Tibial nerve (tissue), 4 donors: Measurements from ENCODE around the gene SEC61A1. TPM values are rescaled to one million over a fixed set of nuclear protein-coding genes. Genes with fewer than 3 reads are reported as not detected.

ENCODE experiments used
- DNase-seq, 2 donors: peaks; one replicate each; pipeline ENCODE4 v3.0.0-alpha.2; 2019; ENCODE audit warnings: low spot score in 2 of 2
- H3K27ac ChIP-seq, 4 donors: fragments of 200-600 bp; sonication (generic) in 3 of 4; one replicate each; pipeline ENCODE4 v1.5.1; 2017 to 2019; ENCODE audit warnings: mild to moderate bottlenecking in 1 of 4
- H3K27me3 ChIP-seq, 2 donors: fragments of 200-600 bp; sonication (generic) in 1 of 2; one replicate each; pipeline versions ENCODE4 v1.5.1 to v1.6.0; 2017 to 2019
- H3K36me3 ChIP-seq, 3 donors: fragments of 200-600 bp; sonication (generic); one replicate each; pipeline ENCODE4 v1.5.1; 2018 to 2019
- H3K4me1 ChIP-seq, 4 donors: fragments of 200-600 bp; sonication (generic) in 3 of 4; one replicate each; pipeline ENCODE4 v1.5.1; 2017 to 2019
- H3K4me3 ChIP-seq, 4 donors: fragments of 200-600 bp; sonication (generic) in 3 of 4; one replicate each; pipeline ENCODE4 v1.5.1; 2017 to 2019; ENCODE audit warnings: mild to moderate bottlenecking in 1 of 4, moderate library complexity in 1 of 4
- H3K9me3 ChIP-seq, 4 donors: fragments of 200-600 bp; sonication (generic) in 3 of 4; one replicate each; pipeline ENCODE4 v1.5.1; 2017 to 2019
- EP300 ChIP-seq, 2 donors: sonication (generic); formaldehyde crosslinking; IDR thresholded peaks; one replicate each; pipeline ENCODE4 v1.6.1; 2017; ENCODE audit warnings: antibody characterized with exemption in 2 of 2, mild to moderate bottlenecking in 1 of 2
- POLR2A ChIP-seq, 2 donors: fragments of 450-650 bp; IDR thresholded peaks; one replicate each; pipeline ENCODE4 v1.6.1; 2017; ENCODE audit warnings: antibody characterized with exemption in 2 of 2, mild to moderate bottlenecking in 2 of 2, moderate library complexity in 2 of 2
- WGBS, 2 donors: methylation state at CpG; one replicate each; pipeline ENCODE4 v1.1.5; 2018; 5-methylcytosine and 5-hydroxymethylcytosine counted together
- total RNA-seq, 4 donors: library from RNA; depleted of rRNA; stranded (reverse); fragments of >200 nt; gene quantifications; one replicate each; pipeline ENCODE4 v1.1.0, GENCODE V29; 2016
- TF ChIP-seq, protein P1 (sequence below), 5 experiments: fragments of 200-600 bp in 3 of 5; fragments of 450-650 bp in 2 of 5; sonication (generic) in 3 of 5; IDR thresholded peaks; one replicate each; pipeline ENCODE4 v1.5.1; 2016 to 2019; ENCODE audit warnings: antibody characterized with exemption in 5 of 5, mild to moderate bottlenecking in 3 of 5, moderate library complexity in 2 of 5

Gene SEC61A1
- total RNA-seq, 4 donors from 2014 or later: 93.3 to 155 (median 108) TPM

DNA sequence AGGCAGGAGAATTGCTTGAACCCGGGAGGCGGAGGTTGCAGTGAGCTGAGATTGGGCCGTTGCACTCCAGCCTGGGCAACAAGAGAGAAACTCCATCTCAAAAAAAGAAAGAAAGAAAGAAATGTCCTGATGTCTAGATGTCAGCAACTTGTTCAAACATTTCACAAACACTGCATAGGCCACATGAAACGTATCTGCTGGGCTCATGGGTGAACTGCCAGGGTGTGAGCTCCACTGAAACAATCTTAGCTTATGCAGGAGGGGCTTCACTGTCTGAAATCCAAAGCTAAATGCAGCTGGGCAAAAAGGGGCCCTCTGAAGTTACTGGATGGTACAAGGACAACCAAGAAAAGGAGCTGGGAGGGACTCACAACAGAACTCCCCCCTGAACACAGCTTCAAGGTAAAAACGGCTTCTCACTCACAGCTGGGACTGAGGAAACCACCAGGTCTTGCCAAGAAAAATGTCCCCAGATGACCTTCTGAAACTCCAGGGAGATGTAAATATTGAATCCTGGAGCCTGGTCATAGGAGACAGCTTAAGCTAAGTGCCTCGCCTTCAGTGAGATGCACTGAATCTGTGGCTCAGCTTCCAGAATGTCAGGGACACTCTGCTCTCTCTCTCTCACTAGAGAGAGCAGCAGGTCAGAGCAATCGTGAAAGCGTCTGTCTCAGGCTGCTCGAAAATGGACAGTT lies 31.9 kb downstream of the SEC61A1 start:
- TF ChIP-seq POLR2A (IDR thresholded peaks at IDR 0.05) (no peak), EP300 (IDR thresholded peaks at IDR 0.05) (no peak)
- TF ChIP-seq, protein P1, sequence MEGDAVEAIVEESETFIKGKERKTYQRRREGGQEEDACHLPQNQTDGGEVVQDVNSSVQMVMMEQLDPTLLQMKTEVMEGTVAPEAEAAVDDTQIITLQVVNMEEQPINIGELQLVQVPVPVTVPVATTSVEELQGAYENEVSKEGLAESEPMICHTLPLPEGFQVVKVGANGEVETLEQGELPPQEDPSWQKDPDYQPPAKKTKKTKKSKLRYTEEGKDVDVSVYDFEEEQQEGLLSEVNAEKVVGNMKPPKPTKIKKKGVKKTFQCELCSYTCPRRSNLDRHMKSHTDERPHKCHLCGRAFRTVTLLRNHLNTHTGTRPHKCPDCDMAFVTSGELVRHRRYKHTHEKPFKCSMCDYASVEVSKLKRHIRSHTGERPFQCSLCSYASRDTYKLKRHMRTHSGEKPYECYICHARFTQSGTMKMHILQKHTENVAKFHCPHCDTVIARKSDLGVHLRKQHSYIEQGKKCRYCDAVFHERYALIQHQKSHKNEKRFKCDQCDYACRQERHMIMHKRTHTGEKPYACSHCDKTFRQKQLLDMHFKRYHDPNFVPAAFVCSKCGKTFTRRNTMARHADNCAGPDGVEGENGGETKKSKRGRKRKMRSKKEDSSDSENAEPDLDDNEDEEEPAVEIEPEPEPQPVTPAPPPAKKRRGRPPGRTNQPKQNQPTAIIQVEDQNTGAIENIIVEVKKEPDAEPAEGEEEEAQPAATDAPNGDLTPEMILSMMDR (IDR thresholded peaks at IDR 0.05): no peak
- no peak for DNase-seq
- Histone ChIP-seq H3K27ac (no peak overlapping the region), H3K9me3 (no peaks in the 10 kb centered on the region), H3K4me1 (peaks cover 0 to 15% (median 0%) of the 10 kb centered on the region in 4 donors), H3K36me3 (peaks cover 0 to 85% (median 0%) of the 10 kb centered on the region in 3 donors), H3K4me3 (no peak overlapping the region), H3K27me3 (no peaks in the 10 kb centered on the region)
- WGBS, 2 donors: 68 to 71% methylated on average over 9 of the region's 9 CpGs

DNA sequence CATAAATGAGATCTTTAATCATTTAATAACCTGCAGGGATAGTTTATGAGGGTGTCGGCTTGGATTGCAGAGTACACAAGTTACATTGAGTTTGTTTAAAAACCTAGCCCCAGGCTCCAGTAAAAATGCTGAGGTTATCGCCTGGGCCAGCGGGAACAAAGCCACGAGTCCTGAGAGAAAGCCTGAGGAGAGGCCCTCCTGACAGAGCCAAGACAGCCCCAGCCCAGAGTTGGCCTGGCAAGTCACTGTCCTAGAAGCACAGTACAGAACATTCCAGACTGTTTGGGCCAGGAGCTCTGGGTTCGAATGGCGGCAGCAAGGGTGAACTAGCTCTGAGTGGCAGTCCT lies 32.4 kb downstream of the SEC61A1 start:
- no peak for DNase-seq
- Histone ChIP-seq H3K27me3 (no peaks in the 10 kb centered on the region), H3K9me3 (no peaks in the 10 kb centered on the region), H3K36me3 (peaks cover 0 to 80% (median 0%) of the 10 kb centered on the region in 3 donors), H3K4me3 (no peak overlapping the region), H3K4me1 (peaks cover 0 to 15% (median 0%) of the 10 kb centered on the region in 4 donors), H3K27ac (no peak overlapping the region)
- TF ChIP-seq POLR2A (IDR thresholded peaks at IDR 0.05) (no peak), EP300 (IDR thresholded peaks at IDR 0.05) (no peak)
- TF ChIP-seq, protein P1 (IDR thresholded peaks at IDR 0.05): no peak
- 69 to 81% methylated on average over 6 of the region's 6 CpGs for WGBS, 2 donors

DNA sequence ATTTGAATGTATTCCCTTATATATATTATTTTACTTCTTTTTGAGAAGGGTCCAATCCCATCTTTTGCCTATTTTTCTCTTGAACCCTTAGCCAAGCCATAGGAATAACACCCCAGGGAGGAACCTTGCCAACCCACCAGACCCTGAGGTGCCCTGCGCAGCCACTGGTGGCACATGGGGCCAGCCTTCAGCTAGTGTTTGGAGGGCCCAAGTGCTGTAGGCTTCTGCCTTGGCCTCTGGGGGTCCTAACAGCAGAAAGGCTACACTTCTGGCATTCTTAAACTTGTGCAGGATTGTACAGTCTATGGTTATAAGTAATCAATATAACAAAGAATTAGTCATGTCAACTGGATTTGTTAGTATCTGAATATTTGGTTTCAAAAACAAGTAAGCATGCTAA lies 36.9 kb downstream of the SEC61A1 start:
- 100% methylated on average over 1 of the region's 1 CpG for WGBS, 2 donors
- Histone ChIP-seq H3K27me3 (no peaks in the 10 kb centered on the region), H3K4me3 (no peak overlapping the region), H3K4me1 (peaks cover 0 to 11% (median 0%) of the 10 kb centered on the region in 4 donors), H3K36me3 (peaks cover 0 to 46% (median 0%) of the 10 kb centered on the region in 3 donors), H3K27ac (no peak overlapping the region), H3K9me3 (no peaks in the 10 kb centered on the region)
- DNase-seq: no peak
- no peak for TF ChIP-seq POLR2A (IDR thresholded peaks at IDR 0.05)

DNA sequence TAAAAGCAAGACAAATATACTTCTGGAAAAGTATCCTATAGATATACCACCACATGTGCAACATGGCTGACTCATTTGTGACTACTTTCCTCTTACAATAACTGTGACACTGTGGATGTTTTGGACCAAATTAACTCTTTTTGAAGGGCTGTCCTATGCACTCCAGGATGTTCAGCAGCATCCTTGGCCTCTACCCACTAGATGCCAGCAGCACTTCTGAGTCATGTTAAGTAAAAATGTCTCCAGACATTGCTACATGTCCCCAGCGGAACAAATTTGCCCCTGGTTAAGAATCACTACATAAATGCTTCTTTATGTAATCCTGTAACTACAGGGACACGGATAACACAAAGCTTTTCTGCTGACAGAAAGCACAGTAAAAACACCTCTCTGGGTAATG lies 39.3 kb downstream of the SEC61A1 start:
- TF ChIP-seq EP300 (IDR thresholded peaks at IDR 0.05) (no peak), POLR2A (IDR thresholded peaks at IDR 0.05) (no peak)
- TF ChIP-seq, protein P1 (IDR thresholded peaks at IDR 0.05): no peak
- Histone ChIP-seq H3K27ac (no peak overlapping the region), H3K36me3 (peaks cover 0 to 40% (median 0%) of the 10 kb centered on the region in 3 donors), H3K27me3 (no peaks in the 10 kb centered on the region), H3K9me3 (no peaks in the 10 kb centered on the region), H3K4me3 (no peak overlapping the region), H3K4me1 (peaks cover 0 to 5% (median 0%) of the 10 kb centered on the region in 4 donors)
- WGBS, 2 donors: 85 to 88% methylated on average over 2 of the region's 2 CpGs
- no peak for DNase-seq

DNA sequence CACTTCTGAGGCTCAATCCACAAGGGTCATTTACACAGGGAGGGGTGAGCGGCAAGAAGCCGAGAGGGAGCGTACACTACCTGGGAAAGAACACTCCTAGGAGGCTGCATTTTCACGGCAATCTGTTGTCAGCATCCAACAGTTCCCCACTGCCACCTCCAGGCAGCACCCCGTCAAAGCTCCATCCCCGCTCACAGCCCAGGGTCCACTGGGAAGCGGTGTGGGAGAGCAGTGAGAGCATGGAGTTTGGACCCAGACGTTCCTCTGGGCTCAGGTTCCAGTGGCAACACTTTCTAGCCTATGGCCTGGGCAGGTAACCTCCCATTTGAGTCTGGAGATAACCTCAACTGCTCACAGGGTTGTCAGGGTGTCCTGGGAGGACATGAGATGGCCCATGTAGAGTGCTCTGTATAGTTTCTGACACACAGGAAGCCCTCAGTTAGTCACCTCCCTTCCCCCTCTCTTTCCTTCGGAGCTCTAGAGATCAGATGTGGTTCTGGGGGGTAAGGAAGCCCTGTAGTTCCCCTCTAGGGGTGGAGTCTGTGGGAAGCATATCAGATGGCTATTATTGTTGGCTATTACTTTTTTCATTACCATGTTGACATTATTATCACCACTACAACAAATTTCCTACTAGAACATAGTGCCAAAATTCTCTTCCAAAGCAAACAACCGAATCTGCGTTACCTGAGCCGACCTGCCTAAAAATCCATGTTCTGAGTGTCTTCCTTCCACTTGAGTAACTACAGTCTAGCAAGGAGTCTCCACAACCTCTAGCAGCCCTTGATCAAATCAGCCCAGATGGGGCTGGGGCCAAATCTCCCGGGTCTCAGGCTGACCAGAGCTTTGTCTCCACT lies 42.3 kb downstream of the SEC61A1 start:
- Histone ChIP-seq H3K36me3 (peaks cover 0 to 57% (median 3%) of the 10 kb centered on the region in 3 donors), H3K27me3 (no peaks in the 10 kb centered on the region), H3K4me1 (peaks cover 0 to 5% (median 0%) of the 10 kb centered on the region in 4 donors), H3K27ac (no peak overlapping the region), H3K9me3 (no peaks in the 10 kb centered on the region), H3K4me3 (no peak overlapping the region)
- DNase-seq: no peak
- TF ChIP-seq POLR2A (IDR thresholded peaks at IDR 0.05) (no peak), EP300 (IDR thresholded peaks at IDR 0.05) (no peak)
- TF ChIP-seq, protein P1 (IDR thresholded peaks at IDR 0.05): no peak
- WGBS, 2 donors: 77 to 80% methylated on average over 12 to 13 of the region's 13 CpGs
